GM20000 (cell line): ENCODE measurements around the gene CACNA2D2.

Experiments
- DNase-seq: peaks from one replicate; pipeline ENCODE4 v3.0.0; 2012; ENCODE audit warnings: low spot score
- TF ChIP-seq, protein P1 (sequence below): IDR thresholded peaks from 2 replicates; pipeline ENCODE4 v1.5.1; 2012; ENCODE audit warnings: mild to moderate bottlenecking, control low read depth; ENCODE audit errors: extremely low read depth, missing control alignments

The CACNA2D2 gene

DNA sequence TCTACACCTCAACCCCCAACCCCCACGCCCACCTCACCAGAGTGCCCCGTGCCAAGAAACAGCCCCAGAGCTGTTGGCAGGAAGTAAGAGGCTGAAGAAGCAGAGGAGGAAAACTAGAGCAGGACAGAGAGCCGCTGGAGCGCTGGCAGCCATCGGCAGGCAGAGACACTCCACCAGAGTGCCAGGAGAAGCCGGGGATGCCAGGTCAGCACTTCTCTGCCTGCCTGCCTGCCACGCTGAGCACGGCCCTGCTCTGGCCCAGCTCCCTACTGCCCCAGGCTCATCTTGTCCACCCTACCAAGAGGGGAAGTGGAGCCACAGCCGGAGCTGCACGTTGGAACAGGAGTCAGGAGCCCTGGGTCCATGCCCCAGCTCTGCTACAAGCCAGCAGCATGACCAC is 29.7 kb downstream of the CACNA2D2 start:
- no peak for DNase-seq
- TF ChIP-seq, protein P1, sequence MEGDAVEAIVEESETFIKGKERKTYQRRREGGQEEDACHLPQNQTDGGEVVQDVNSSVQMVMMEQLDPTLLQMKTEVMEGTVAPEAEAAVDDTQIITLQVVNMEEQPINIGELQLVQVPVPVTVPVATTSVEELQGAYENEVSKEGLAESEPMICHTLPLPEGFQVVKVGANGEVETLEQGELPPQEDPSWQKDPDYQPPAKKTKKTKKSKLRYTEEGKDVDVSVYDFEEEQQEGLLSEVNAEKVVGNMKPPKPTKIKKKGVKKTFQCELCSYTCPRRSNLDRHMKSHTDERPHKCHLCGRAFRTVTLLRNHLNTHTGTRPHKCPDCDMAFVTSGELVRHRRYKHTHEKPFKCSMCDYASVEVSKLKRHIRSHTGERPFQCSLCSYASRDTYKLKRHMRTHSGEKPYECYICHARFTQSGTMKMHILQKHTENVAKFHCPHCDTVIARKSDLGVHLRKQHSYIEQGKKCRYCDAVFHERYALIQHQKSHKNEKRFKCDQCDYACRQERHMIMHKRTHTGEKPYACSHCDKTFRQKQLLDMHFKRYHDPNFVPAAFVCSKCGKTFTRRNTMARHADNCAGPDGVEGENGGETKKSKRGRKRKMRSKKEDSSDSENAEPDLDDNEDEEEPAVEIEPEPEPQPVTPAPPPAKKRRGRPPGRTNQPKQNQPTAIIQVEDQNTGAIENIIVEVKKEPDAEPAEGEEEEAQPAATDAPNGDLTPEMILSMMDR: no peak

DNA sequence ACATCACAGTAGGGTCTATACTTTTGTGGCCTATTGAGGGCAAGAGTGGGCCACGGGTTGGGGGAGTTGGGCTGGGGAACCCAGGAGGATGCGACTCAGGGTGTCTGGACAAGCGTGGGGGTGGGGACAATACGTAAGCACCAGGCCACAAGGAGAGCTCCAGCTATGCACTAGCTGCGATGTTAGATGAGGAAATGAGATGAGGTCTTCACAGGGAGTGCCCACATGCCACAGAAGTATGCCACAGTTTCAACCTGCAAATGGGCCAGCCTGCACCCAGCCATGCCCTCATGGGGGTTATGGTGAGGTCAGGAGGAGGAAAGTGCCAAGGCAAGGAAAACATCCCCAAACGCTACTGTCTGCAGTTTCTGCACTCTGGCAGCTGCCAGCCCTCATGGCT is 30.5 kb downstream of the CACNA2D2 start:
- TF ChIP-seq, protein P1: no peak
- DNase-seq: no peak

DNA sequence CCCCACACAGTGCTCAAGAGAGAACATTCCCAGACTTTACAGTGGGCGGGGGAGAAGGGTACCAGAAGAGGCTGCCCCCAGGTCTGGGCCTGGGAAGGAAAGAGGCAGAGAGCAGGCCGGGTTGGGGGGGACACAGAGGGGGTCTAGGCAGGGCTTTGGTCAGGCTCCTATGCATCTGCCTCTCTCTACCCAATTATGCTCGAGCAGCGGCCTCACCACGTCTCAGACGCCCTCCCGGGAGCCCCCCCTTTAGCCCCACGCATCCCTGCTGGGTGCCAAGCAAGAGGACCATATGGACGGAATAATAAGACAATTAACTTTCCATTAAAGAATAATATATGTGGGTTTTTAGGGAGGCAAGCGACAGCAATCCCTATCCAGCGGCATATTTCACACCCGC is 32.8 kb downstream of the CACNA2D2 start:
- DNase-seq: no peak
- TF ChIP-seq, protein P1: no peak

DNA sequence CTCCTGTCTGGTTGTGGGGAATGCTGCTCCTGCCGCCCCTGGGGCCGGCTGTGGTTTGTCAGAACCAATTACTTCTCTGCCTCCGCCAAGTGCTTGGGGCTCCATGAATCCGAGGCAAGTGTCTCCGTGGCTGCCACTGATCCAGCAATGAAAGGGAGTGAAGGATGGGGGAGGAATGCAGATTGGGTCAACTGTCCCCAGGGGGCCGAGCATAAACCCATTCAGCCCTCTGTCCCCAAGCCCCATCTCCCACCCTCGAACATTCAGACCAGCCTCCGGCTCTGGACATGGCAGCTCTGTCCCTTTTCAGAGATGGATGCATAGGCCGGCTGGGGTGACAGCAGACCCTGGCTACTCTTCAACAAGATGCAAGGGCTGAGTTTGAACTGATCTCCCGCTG is 35.5 kb downstream of the CACNA2D2 start:
- TF ChIP-seq, protein P1: no peak
- no peak for DNase-seq

DNA sequence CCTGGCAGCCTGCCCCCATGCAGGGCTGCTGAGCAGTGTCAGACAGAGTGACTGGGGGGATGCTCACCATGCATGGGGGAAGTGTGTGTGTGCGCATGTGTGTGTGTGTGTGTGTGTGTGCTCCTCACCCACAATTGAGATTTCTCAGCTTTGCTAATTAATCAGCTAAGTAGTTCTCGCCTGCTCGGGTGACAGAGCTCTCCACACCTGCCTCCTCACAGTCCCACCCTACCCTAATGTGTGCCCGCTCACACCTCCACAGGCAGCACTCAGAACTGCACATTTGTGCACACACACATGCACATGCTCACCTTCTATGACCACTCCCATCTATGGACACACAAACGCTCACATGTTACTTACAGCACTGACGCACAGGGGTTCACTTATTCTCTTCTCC is 37.3 kb downstream of the CACNA2D2 start:
- TF ChIP-seq, protein P1: no peak
- no peak for DNase-seq

DNA sequence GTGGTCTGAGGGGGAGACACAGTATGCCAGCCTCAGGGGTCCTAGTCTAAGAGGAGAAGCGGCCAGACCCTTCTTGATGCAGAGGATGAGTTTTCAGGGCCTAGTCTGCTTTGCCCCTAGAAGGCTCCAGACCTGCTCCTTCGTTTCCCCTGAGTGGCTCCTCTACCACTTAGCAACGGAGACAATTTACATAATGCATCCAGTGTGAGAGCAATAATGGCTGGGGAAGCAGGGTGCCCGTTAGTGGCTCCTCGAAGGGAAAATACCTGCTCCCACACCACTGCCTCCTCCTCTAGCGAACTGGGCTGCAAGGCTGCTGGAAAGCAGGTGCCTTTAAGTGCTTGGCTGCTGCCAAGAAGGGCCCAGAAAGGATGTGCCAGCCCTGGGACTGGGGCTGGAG is 38.9 kb downstream of the CACNA2D2 start:
- TF ChIP-seq, protein P1: no peak

DNA sequence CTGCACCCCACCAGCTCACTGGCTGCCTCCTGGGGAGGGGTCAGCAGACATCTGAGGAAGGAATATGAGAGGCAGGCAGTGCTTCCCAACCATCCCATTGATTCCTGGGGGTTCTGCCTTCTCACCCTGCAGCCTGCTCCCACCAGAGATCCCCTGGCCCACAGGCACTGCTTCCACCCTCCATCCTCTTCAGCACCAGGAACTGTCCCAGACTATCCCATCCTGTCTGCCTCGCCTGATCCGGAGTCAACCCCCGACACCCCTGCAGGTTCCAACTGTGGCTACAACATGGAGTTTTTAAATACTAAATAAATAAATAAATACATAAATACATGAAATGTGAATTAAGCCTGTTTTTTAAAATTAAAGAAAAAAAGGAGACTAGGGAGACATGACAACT is 43.6 kb downstream of the CACNA2D2 start:
- TF ChIP-seq, protein P1: no peak
- DNase-seq: no peak

More for the DNA sequence above, 38.9 kb downstream of the CACNA2D2 start:
- no peak for DNase-seq
